Neural progenitor cell (in vitro differentiated cells): ENCODE measurements around the gene SYTL2. TPM values are rescaled to one million over a fixed set of nuclear protein-coding genes. Genes with fewer than 3 reads are reported as not detected.
A peak's percentile ranks its signal among the peaks of the same experiment; 100 is the strongest.

Experiments
- DNase-seq: peaks from one replicate; pipeline ENCODE4 v3.0.0-alpha.2; 2016; ENCODE audit warnings: low spot score
- H2AFZ ChIP-seq: fragments of 200-600 bp; sonication (generic); replicated peaks from 2 replicates; pipeline ENCODE4 v1.6.1; 2016; ENCODE audit warnings: antibody characterized with exemption
- H3F3A ChIP-seq: fragments of 200-600 bp; sonication (generic); 2 replicates; pipeline ENCODE4 v1.6.1; 2016; ENCODE audit warnings: antibody characterized with exemption, low read depth
- H3K27ac ChIP-seq: fragments of 200-600 bp; sonication (generic); 2 replicates; pipeline ENCODE4 v1.5.1; 2016; ENCODE audit warnings: mild to moderate bottlenecking
- H3K27me3 ChIP-seq: fragments of 200-600 bp; sonication (generic); 2 replicates; pipeline ENCODE4 v1.6.1; 2016; ENCODE audit warnings: mild to moderate bottlenecking, moderate library complexity
- H3K36me3 ChIP-seq: fragments of 200-600 bp; sonication (generic); 2 replicates; pipeline ENCODE4 v1.5.1; 2016
- H3K4me1 ChIP-seq: fragments of 200-600 bp; sonication (generic); 2 replicates; pipeline ENCODE4 v1.6.1; 2016; ENCODE audit warnings: mixed run types
- H3K4me2 ChIP-seq: fragments of 200-600 bp; sonication (generic); 2 replicates; pipeline ENCODE4 v1.6.1; 2016
- H3K4me3 ChIP-seq: fragments of 200-600 bp; sonication (generic); 2 replicates; pipeline ENCODE4 v1.5.1; 2016
- H3K79me2 ChIP-seq: fragments of 200-600 bp; sonication (generic); 2 replicates; pipeline ENCODE4 v1.6.1; 2016; ENCODE audit warnings: low read depth
- H3K9ac ChIP-seq: fragments of 200-600 bp; sonication (generic); 2 replicates; pipeline ENCODE4 v1.6.1; 2016
- H3K9me3 ChIP-seq: fragments of 200-600 bp; sonication (generic); 2 replicates; pipeline ENCODE4 v1.5.1; 2016; ENCODE audit warnings: low read depth
- H4K20me1 ChIP-seq: fragments of 200-600 bp; sonication (generic); 2 replicates; pipeline ENCODE4 v1.6.1; 2016; ENCODE audit warnings: low read depth
- H3K27ac Mint-ChIP-seq: 3 replicates; pipeline ENCODE4 v1.8.0; 2021; ENCODE audit warnings: mixed read lengths
- H3K27me3 Mint-ChIP-seq: 2 replicates; pipeline ENCODE4 v1.8.0; 2022; ENCODE audit warnings: low read depth, mild to moderate bottlenecking, inconsistent platforms, moderate library complexity, mixed read lengths; ENCODE audit not compliant: insufficient read depth
- H3K36me3 Mint-ChIP-seq: 3 replicates; pipeline ENCODE4 v1.8.0; 2021; ENCODE audit warnings: mixed read lengths
- H3K4me1 Mint-ChIP-seq: 3 replicates; pipeline ENCODE4 v1.8.0; 2021; ENCODE audit warnings: mixed read lengths
- H3K4me3 Mint-ChIP-seq: 3 replicates; pipeline ENCODE4 v1.8.0; 2021; ENCODE audit warnings: mild to moderate bottlenecking, moderate library complexity, mixed read lengths
- H3K9me3 Mint-ChIP-seq: 3 replicates; pipeline ENCODE4 v1.8.0; 2020; ENCODE audit warnings: mixed read lengths
- EZH2 ChIP-seq: fragments of 200-600 bp; sonication (generic); IDR thresholded peaks from 2 replicates; pipeline ENCODE4 v1.6.1; 2017; ENCODE audit warnings: antibody characterized with exemption, mild to moderate bottlenecking, moderate library complexity
- EZH2phosphoT487 ChIP-seq: fragments of 200-600 bp; sonication (generic); IDR thresholded peaks from 2 replicates; pipeline ENCODE4 v1.6.1; 2017; ENCODE audit warnings: antibody characterized with exemption
- total RNA-seq: library from RNA; depleted of rRNA; stranded (reverse); fragments of >200 nt; gene quantifications from 2 replicates; pipeline ENCODE4 v1.2.3, GENCODE V29; 2015; ENCODE audit warnings: low replicate concordance
- TF ChIP-seq, protein P1 (sequence below): fragments of 200-600 bp; sonication (generic); IDR thresholded peaks from 2 replicates; pipeline ENCODE4 v1.5.1; 2017; ENCODE audit warnings: antibody characterized with exemption, mild to moderate bottlenecking

The SYTL2 gene
- total RNA-seq, 1 donor from 2014 or later, result 34.1 TPM

DNA sequence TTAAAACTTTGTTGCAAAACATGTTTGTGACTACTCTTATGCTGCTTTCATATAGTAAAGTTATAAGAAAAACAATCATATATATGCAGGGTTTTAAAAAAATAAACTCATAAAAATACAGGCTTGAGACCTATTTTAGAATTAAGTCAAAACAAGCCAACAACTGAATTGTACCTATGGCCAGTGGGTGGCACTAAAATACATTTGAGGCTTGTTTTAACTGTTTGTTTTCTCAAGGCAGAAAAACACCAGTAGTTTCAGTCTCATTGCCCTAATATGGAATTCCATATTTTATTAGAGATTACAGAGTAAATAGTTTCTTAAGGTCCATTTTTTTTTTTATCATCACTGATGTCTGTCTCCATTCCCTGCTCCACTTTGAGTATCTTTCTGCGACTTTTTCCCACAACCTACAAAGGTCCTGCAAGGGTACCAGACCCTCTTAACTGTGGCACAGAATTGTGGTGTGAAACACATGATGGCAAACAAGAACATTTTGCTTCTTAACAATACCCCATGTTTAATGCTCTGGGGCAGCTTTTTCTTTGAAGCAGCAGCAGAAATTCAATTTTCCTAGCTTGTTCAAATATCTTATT lies 116.5 kb downstream of the SYTL2 start:
- Histone ChIP-seq H3K79me2 (no peaks in the 10 kb centered on the region), H3K4me3 (no peak overlapping the region), H3K4me1 (no peaks in the 10 kb centered on the region), H3K27me3 (no peaks in the 10 kb centered on the region), H3K9ac (no peak overlapping the region), H3K27ac (no peak overlapping the region), H3K9me3 (no peaks in the 10 kb centered on the region), H3K36me3 (no peaks in the 10 kb centered on the region), H3F3A (no peaks in the 10 kb centered on the region), H2AFZ (no peak overlapping the region), H4K20me1 (no peaks in the 10 kb centered on the region), H3K4me2 (no peak overlapping the region)
- Mint-ChIP-seq H3K27me3 (no peaks in the 10 kb centered on the region), H3K27ac (no peak overlapping the region), H3K36me3 (no peaks in the 10 kb centered on the region), H3K9me3 (no peaks in the 10 kb centered on the region), H3K4me1 (no peaks in the 10 kb centered on the region), H3K4me3 (no peak overlapping the region)
- TF ChIP-seq EZH2phosphoT487 (no peak), EZH2 (no peak)
- TF ChIP-seq, protein P1, sequence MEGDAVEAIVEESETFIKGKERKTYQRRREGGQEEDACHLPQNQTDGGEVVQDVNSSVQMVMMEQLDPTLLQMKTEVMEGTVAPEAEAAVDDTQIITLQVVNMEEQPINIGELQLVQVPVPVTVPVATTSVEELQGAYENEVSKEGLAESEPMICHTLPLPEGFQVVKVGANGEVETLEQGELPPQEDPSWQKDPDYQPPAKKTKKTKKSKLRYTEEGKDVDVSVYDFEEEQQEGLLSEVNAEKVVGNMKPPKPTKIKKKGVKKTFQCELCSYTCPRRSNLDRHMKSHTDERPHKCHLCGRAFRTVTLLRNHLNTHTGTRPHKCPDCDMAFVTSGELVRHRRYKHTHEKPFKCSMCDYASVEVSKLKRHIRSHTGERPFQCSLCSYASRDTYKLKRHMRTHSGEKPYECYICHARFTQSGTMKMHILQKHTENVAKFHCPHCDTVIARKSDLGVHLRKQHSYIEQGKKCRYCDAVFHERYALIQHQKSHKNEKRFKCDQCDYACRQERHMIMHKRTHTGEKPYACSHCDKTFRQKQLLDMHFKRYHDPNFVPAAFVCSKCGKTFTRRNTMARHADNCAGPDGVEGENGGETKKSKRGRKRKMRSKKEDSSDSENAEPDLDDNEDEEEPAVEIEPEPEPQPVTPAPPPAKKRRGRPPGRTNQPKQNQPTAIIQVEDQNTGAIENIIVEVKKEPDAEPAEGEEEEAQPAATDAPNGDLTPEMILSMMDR, result peak; percentile 63
- peak; percentile 31 for DNase-seq

DNA sequence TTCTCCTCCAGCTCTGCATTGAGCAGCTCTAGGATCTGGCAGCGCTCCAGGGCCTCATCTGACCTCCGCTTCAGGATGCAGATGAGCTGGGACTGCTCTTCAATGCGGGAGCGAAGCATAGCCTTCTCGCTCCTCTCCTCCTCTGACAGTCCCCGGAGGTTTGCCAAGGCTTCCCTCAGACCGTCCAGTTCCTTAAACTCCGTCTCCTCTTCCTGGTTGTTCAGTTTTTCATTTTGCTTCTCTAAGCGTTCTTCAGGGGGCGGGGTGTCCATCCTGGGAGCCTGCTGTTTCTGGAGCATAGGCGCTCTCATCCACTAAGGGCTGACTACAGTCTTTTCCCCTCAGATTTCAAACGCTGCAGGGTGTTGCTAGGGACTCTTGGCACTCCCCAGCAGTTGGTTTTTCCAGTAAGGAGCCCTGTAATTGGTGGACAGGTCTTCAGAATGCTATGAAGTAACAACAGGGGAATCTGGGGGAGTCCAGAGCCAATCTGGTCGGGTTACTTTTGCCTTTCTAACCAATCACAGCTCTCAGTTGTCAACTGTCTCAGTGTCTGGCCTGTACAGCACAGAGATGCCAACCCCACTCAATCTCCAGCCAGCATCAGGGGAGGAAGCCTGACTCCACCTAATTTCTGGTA lies 125.0 kb downstream of the SYTL2 start, which contains the start of gene CCDC89:
Gene CCDC89, minus strand, starts transcription at position 376 of the 640 bp plus-strand sequence. Its CDS starts 65 bp downstream, at position 311.
- no peaks in the 10 kb centered on the region for H4K20me1 ChIP-seq
- no peaks in the 10 kb centered on the region for H3K9me3 ChIP-seq
- no peak within 1 kb of the TSS for H3K4me3 ChIP-seq
- no peak within 1 kb of the TSS for H3K27ac Mint-ChIP-seq
- no peak within 1 kb of the TSS for H3K9ac ChIP-seq
- H3K4me2 ChIP-seq, result no peak within 1 kb of the TSS
- H3K4me1 ChIP-seq, result peaks cover 11% of the 10 kb centered on the region
- H3K4me3 Mint-ChIP-seq, result no peak within 1 kb of the TSS
- H3K36me3 ChIP-seq, result no peaks in the 10 kb centered on the region
- peaks cover 11% of the 10 kb centered on the region for H3K4me1 Mint-ChIP-seq
- H3K36me3 Mint-ChIP-seq, result no peaks in the 10 kb centered on the region
- no peaks in the 10 kb centered on the region for H3K27me3 Mint-ChIP-seq
- TF ChIP-seq EZH2phosphoT487 (no peak), EZH2 (no peak)
- TF ChIP-seq, protein P1, result no peak
- no peaks in the 10 kb centered on the region for H3K9me3 Mint-ChIP-seq
- DNase-seq, result peak; percentile 18
- no peaks in the 10 kb centered on the region for H3K27me3 ChIP-seq
- no peak within 1 kb of the TSS for H3K27ac ChIP-seq
- H3K79me2 ChIP-seq, result no peaks in the 10 kb centered on the region
- H3F3A ChIP-seq, result no peaks in the 10 kb centered on the region
- H2AFZ ChIP-seq, result peak within 1 kb of the TSS; percentile 90

DNA sequence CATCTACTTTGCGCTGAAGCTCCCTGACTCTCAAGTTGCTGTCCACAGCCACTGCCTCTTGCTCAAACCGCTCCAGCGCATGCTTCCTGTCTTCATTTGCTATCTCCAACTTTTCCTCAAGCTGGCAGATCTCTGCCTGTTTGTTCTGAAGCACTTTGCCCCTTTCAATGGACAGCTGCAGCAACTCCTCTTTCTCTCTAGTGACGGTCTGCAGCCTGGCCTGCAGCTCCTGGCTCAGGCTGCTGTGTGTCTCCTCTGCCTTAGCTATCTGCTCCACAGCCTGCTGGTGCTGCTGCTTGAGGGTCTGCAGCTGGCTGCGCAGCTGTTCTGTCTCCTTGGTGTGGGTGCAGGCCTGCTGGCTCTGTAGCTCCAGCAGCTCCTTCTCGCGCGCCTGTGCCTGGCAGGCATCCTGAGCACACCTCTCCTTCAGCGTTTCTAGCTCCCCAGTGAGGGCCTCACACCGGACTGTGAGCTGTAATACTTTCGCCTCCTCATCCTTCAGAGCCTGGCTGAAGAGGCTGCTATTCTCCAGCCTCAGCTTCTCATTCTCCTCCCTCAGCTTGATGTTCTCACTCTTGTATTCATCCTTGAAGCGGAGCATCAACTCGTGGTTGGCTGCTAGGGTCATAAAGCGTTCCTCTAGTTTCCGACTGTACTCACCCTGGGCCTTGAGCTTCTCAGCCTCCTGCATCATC lies 125.7 kb downstream of the SYTL2 start:
- Histone ChIP-seq H3K4me3 (no peak overlapping the region), H2AFZ (peak overlapping the region; percentile 90), H3K9ac (no peak overlapping the region), H4K20me1 (no peaks in the 10 kb centered on the region), H3K9me3 (no peaks in the 10 kb centered on the region), H3K27ac (no peak overlapping the region), H3K79me2 (no peaks in the 10 kb centered on the region), H3F3A (no peaks in the 10 kb centered on the region), H3K27me3 (no peaks in the 10 kb centered on the region), H3K4me1 (peaks cover 11% of the 10 kb centered on the region), H3K4me2 (no peak overlapping the region), H3K36me3 (no peaks in the 10 kb centered on the region)
- TF ChIP-seq, protein P1, result no peak
- TF ChIP-seq EZH2 (no peak), EZH2phosphoT487 (no peak)
- H3K27me3 Mint-ChIP-seq, result no peaks in the 10 kb centered on the region
- DNase-seq, result no peak
- H3K4me1 Mint-ChIP-seq, result peaks cover 11% of the 10 kb centered on the region
- H3K4me3 Mint-ChIP-seq, result no peak overlapping the region
- no peaks in the 10 kb centered on the region for H3K36me3 Mint-ChIP-seq
- no peaks in the 10 kb centered on the region for H3K9me3 Mint-ChIP-seq
- no peak overlapping the region for H3K27ac Mint-ChIP-seq
